Measurements from ENCODE around the gene OR4S1.
"Not testable (repeated sequence)": the region's sequence is repeated elsewhere in the genome, so short reads cannot be mapped to it uniquely, and the experiment has no call there.

Gene OR4S1

GRCh38 chr11:48307760-48308386 is 1.9 kb downstream of the OR4S1 start:
- no peak overlapping the region for H3K27ac ChIP-seq
- H3K4me2 ChIP-seq (ENCODE audit: low read length), result no peak overlapping the region
- H3K79me2 ChIP-seq, result no peaks in the 10 kb centered on the region
- H2AFZ ChIP-seq, result no peak overlapping the region
- H3K4me1 ChIP-seq, result no peaks in the 10 kb centered on the region
- H3K27me3 ChIP-seq (ENCODE audit: control insufficient read depth, insufficient read depth, low read length), result no peaks in the 10 kb centered on the region
- H3K9ac ChIP-seq, result no peak overlapping the region
- H3K9me3 ChIP-seq (ENCODE audit: control insufficient read depth, low read length), result no peaks in the 10 kb centered on the region
- no peaks in the 10 kb centered on the region for H3K36me3 ChIP-seq (ENCODE audit: control insufficient read depth, insufficient read depth, low read length)
- TF ChIP-seq CTCF (IDR thresholded peaks at IDR 0.05), result peak; percentile 51
- H3K4me3 ChIP-seq (ENCODE audit: low read depth, low read length), result no peak overlapping the region

- not testable (repeated sequence) for H3K4me2 ChIP-seq (ENCODE audit: low read length); H3K36me3 ChIP-seq (ENCODE audit: control insufficient read depth, insufficient read depth, low read length); H3K4me3 ChIP-seq (ENCODE audit: low read depth, low read length); H3K27me3 ChIP-seq (ENCODE audit: control insufficient read depth, insufficient read depth, low read length); H3K9me3 ChIP-seq (ENCODE audit: control insufficient read depth, low read length); H3K9ac ChIP-seq; H3K79me2 ChIP-seq; H3K27ac ChIP-seq; H3K4me1 ChIP-seq; H2AFZ ChIP-seq
Observed at GRCh38 chr11:48313590-48313989, 7.6 kb downstream of the OR4S1 start.

GRCh38 chr11:48319813-48320212 is 13.8 kb downstream of the OR4S1 start:
- H3K9ac ChIP-seq; H3K4me2 ChIP-seq (ENCODE audit: low read length); H2AFZ ChIP-seq; H3K9me3 ChIP-seq (ENCODE audit: control insufficient read depth, low read length); H3K4me3 ChIP-seq (ENCODE audit: low read depth, low read length); H3K36me3 ChIP-seq (ENCODE audit: control insufficient read depth, insufficient read depth, low read length); H3K27ac ChIP-seq; H3K79me2 ChIP-seq; H3K27me3 ChIP-seq (ENCODE audit: control insufficient read depth, insufficient read depth, low read length); H3K4me1 ChIP-seq: not testable (repeated sequence)

GRCh38 chr11:48324620-48325019 is 18.6 kb downstream of the OR4S1 start, which contains the start of gene OR4C3:
TSS of gene OR4C3 (plus strand) at chr11:48324920. CDS start at chr11:48325022, 102 bp downstream.
- H3K79me2 ChIP-seq, result not testable (repeated sequence)

GRCh38 chr11:48341466-48341865 is 35.4 kb downstream of the OR4S1 start:
- Histone ChIP-seq H3K4me1 (no peaks in the 10 kb centered on the region), H2AFZ (no peak overlapping the region), H3K27ac (no peak overlapping the region), H3K9ac (no peak overlapping the region), H3K4me3 (ENCODE audit: low read depth, low read length) (no peak overlapping the region), H3K79me2 (no peaks in the 10 kb centered on the region), H3K9me3 (ENCODE audit: control insufficient read depth, low read length) (no peaks in the 10 kb centered on the region), H3K27me3 (ENCODE audit: control insufficient read depth, insufficient read depth, low read length) (no peaks in the 10 kb centered on the region), H3K4me2 (ENCODE audit: low read length) (no peak overlapping the region), H3K36me3 (ENCODE audit: control insufficient read depth, insufficient read depth, low read length) (no peaks in the 10 kb centered on the region)
- TF ChIP-seq CTCF (IDR thresholded peaks at IDR 0.05), result no peak

More at GRCh38 chr11:48324620-48325019, 18.6 kb downstream of the OR4S1 start, which contains the start of gene OR4C3:
- not testable (repeated sequence) for H3K9ac ChIP-seq; H3K27me3 ChIP-seq (ENCODE audit: control insufficient read depth, insufficient read depth, low read length); H2AFZ ChIP-seq; H3K4me1 ChIP-seq; H3K27ac ChIP-seq; H3K36me3 ChIP-seq (ENCODE audit: control insufficient read depth, insufficient read depth, low read length); H3K4me2 ChIP-seq (ENCODE audit: low read length); H3K4me3 ChIP-seq (ENCODE audit: low read depth, low read length); H3K9me3 ChIP-seq (ENCODE audit: control insufficient read depth, low read length)

GRCh38 chr11:48342505-48342904 is 36.5 kb downstream of the OR4S1 start:
- H3K27ac ChIP-seq; H3K9ac ChIP-seq; H3K79me2 ChIP-seq; H3K4me3 ChIP-seq (ENCODE audit: low read depth, low read length); H3K4me2 ChIP-seq (ENCODE audit: low read length); H2AFZ ChIP-seq; H3K27me3 ChIP-seq (ENCODE audit: control insufficient read depth, insufficient read depth, low read length); H3K36me3 ChIP-seq (ENCODE audit: control insufficient read depth, insufficient read depth, low read length); H3K9me3 ChIP-seq (ENCODE audit: control insufficient read depth, low read length); H3K4me1 ChIP-seq: not testable (repeated sequence)

- not testable (repeated sequence) for H3K79me2 ChIP-seq; H3K4me1 ChIP-seq; H3K4me2 ChIP-seq (ENCODE audit: low read length); H3K4me3 ChIP-seq (ENCODE audit: low read depth, low read length); H3K27ac ChIP-seq; H3K27me3 ChIP-seq (ENCODE audit: control insufficient read depth, insufficient read depth, low read length); H2AFZ ChIP-seq; H3K9ac ChIP-seq; H3K36me3 ChIP-seq (ENCODE audit: control insufficient read depth, insufficient read depth, low read length); H3K9me3 ChIP-seq (ENCODE audit: control insufficient read depth, low read length)
Observed at GRCh38 chr11:48346286-48346685, 40.3 kb downstream of the OR4S1 start.
